Trophoblast cell (in vitro differentiated cells and primary cell): ENCODE data around the gene CCDC187.

Experiments
- DNase-seq, 2 donors: peaks; one replicate each; pipeline ENCODE4 v3.0.0-alpha.2; 2016
- H2AFZ ChIP-seq: 2 replicates; pipeline ENCODE4 v1.6.1; 2013; ENCODE audit warnings: low read length, moderate library complexity, mild to moderate bottlenecking; ENCODE audit not compliant: insufficient read depth, poor library complexity
- H2AK5ac ChIP-seq: 2 replicates; pipeline ENCODE4 v1.6.1; 2013; ENCODE audit warnings: mild to moderate bottlenecking, low read length
- H2BK120ac ChIP-seq: 2 replicates; pipeline ENCODE4 v1.6.1; 2013; ENCODE audit warnings: low read length, mild to moderate bottlenecking, moderate library complexity; ENCODE audit not compliant: insufficient read depth, poor library complexity
- H2BK12ac ChIP-seq: 2 replicates; pipeline ENCODE4 v1.6.1; 2013; ENCODE audit warnings: mild to moderate bottlenecking, low read length, moderate library complexity
- H2BK5ac ChIP-seq: 2 replicates; pipeline ENCODE4 v1.6.1; 2013; ENCODE audit warnings: low read length, low read depth, moderate library complexity, mild to moderate bottlenecking; ENCODE audit not compliant: poor library complexity
- H3K14ac ChIP-seq: 2 replicates; pipeline ENCODE4 v1.6.1; 2013; ENCODE audit warnings: mild to moderate bottlenecking, low read length
- H3K18ac ChIP-seq: 2 replicates; pipeline ENCODE4 v1.6.1; 2013; ENCODE audit warnings: mild to moderate bottlenecking, low read length
- H3K23ac ChIP-seq: 2 replicates; pipeline ENCODE4 v1.6.1; 2013; ENCODE audit warnings: low read length
- H3K27ac ChIP-seq: 2 replicates; pipeline ENCODE4 v1.5.1; 2013; ENCODE audit warnings: low read depth, mild to moderate bottlenecking, inconsistent platforms, low read length, moderate library complexity
- H3K27me3 ChIP-seq: 2 replicates; pipeline ENCODE4 v1.6.1; 2013; ENCODE audit warnings: inconsistent platforms, mild to moderate bottlenecking, low read length, moderate library complexity; ENCODE audit not compliant: insufficient read depth
- H3K36me3 ChIP-seq, 2 experiments: 1 replicate in 1 of 2; 2 replicates in 1 of 2; pipeline ENCODE4 v1.6.1; 2013; ENCODE audit warnings: low read length in 2 of 2, mild to moderate bottlenecking in 2 of 2, moderate library complexity in 1 of 2; ENCODE audit not compliant: insufficient read depth in 2 of 2, control insufficient read depth in 1 of 2
- H3K4ac ChIP-seq: 2 replicates; pipeline ENCODE4 v1.6.1; 2013; ENCODE audit warnings: low read depth, mild to moderate bottlenecking, low read length, moderate library complexity
- H3K4me1 ChIP-seq, 2 experiments: 1 replicate in 1 of 2; 2 replicates in 1 of 2; pipeline ENCODE4 v1.6.1; 2013; ENCODE audit warnings: low read length in 2 of 2, mild to moderate bottlenecking in 2 of 2, moderate library complexity in 1 of 2; ENCODE audit not compliant: insufficient read depth in 2 of 2, control insufficient read depth in 1 of 2
- H3K4me2 ChIP-seq: 2 replicates; pipeline ENCODE4 v1.6.1; 2013; ENCODE audit warnings: inconsistent platforms, mild to moderate bottlenecking, low read length, moderate library complexity
- H3K4me3 ChIP-seq: 2 replicates; pipeline ENCODE4 v1.5.1; 2013; ENCODE audit warnings: mild to moderate bottlenecking, low read depth, low read length, inconsistent platforms
- H3K79me1 ChIP-seq: one replicate; pipeline ENCODE4 v1.6.1; 2013; ENCODE audit warnings: low read length
- H3K79me2 ChIP-seq: 2 replicates; pipeline ENCODE4 v1.6.1; 2013; ENCODE audit warnings: low read length, mild to moderate bottlenecking; ENCODE audit not compliant: control insufficient read depth, insufficient read depth, poor library complexity
- H3K9ac ChIP-seq: 2 replicates; pipeline ENCODE4 v1.6.1; 2013; ENCODE audit warnings: mild to moderate bottlenecking, low read length
- H3K9me3 ChIP-seq: 2 replicates; pipeline ENCODE4 v1.6.1; 2013; ENCODE audit warnings: low read depth, mild to moderate bottlenecking, control low read depth, inconsistent platforms, low read length; ENCODE audit not compliant: insufficient read depth
- H4K12ac ChIP-seq: 2 replicates; pipeline ENCODE4 v1.6.1; 2013; ENCODE audit warnings: low read depth, mild to moderate bottlenecking, low read length, moderate library complexity
- H4K8ac ChIP-seq: 2 replicates; pipeline ENCODE4 v1.6.1; 2013; ENCODE audit warnings: low read depth, mild to moderate bottlenecking, low read length, moderate library complexity
- H4K91ac ChIP-seq: one replicate; pipeline ENCODE4 v1.6.1; 2013; ENCODE audit warnings: low read depth, mild to moderate bottlenecking, low read length, moderate library complexity
- WGBS: extraction: QIAGEN DNeasy Blood & Tissue Kit; methylation state at CpG from one replicate; pipeline ENCODE4 v1.1.7; 2013; ENCODE audit warnings: missing lambda C conversion rate; ENCODE audit not compliant: insufficient read length, insufficient coverage; ENCODE audit errors: extremely low coverage; 5-methylcytosine and 5-hydroxymethylcytosine counted together

The CCDC187 gene

DNA sequence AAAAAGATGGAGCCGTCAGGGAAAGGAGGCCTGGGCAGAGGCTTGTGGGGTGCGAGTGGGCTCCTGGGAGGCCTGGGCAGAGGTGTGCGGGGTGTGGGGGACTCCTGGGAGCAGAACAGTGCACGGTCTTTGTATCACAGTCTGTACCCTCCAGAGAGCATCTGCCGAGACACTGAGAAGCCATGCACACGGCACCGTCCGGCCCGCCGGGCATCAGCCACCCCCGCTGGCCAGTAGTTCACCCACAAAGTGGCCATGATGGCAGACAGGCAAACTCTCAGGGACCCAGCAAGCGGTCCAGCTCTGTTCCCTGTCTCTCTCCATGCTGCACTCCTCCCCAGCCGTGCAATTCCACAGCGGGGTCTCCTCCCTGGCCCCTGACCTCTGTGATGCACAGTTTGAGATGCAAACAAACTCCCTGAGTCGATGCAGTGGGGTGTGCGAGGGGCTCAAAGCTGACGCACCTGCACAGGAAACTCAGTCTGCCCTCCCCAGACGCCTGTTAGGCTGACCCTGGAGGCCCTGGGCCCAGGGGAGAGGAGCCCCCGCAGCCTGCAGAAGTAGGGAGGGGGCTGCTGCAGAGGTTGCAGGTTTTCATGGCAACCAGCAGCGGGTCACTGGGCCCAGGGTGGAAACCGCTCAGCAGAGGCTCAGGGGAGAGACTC is 14.3 kb upstream of the CCDC187 start:
- peaks cover 16% of the 10 kb centered on the region for H3K9me3 ChIP-seq
- WGBS, result no CpG with 5 or more reads among the region's 21 CpGs
- no peak overlapping the region for H4K12ac ChIP-seq

DNA sequence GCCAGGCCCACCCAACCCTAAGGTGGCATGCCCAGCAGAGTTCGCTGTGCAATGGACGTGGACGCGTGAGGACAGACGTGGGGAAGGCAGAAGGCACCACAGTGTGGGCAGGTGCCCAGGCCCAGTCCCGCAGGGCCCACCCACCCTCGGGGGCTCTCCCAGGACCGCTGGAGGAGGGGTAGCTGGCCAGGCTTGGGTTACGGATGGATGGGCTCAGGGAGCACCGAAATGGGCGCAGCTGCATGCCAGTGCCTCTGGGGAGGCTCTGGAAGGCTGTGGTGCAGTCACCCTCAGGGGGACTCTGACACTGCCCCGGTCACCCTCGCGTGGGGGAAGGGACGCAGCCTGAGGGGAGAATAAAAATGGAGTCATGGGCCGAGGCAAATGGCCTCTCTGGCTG is 13.8 kb upstream of the CCDC187 start:
- no peak overlapping the region for H3K27ac ChIP-seq
- no peak for DNase-seq
- no peak overlapping the region for H3K14ac ChIP-seq
- no peak overlapping the region for H2BK5ac ChIP-seq
- no peak overlapping the region for H2AK5ac ChIP-seq
- no peak overlapping the region for H3K4me2 ChIP-seq
- H3K4ac ChIP-seq, result no peak overlapping the region
- H3K9me3 ChIP-seq, result peaks cover 16% of the 10 kb centered on the region
- H2BK12ac ChIP-seq, result no peak overlapping the region
- H4K12ac ChIP-seq, result no peak overlapping the region
- no CpG with 5 or more reads among the region's 16 CpGs for WGBS
- H4K8ac ChIP-seq, result no peak overlapping the region
- no peaks in the 10 kb centered on the region for H3K27me3 ChIP-seq
- H3K79me2 ChIP-seq, result no peaks in the 10 kb centered on the region
- H3K36me3 ChIP-seq, result no peaks in the 10 kb centered on the region
- H3K4me1 ChIP-seq, result no peaks in the 10 kb centered on the region
- H2BK120ac ChIP-seq, result no peak overlapping the region
- no peak overlapping the region for H3K9ac ChIP-seq
- no peak overlapping the region for H3K4me3 ChIP-seq
- H3K79me1 ChIP-seq, result peaks cover 1% of the 10 kb centered on the region
- no peak overlapping the region for H3K23ac ChIP-seq
- no peak overlapping the region for H2AFZ ChIP-seq
- H4K91ac ChIP-seq, result no peak overlapping the region
- H3K18ac ChIP-seq, result no peak overlapping the region

More for the DNA sequence above, 14.3 kb upstream of the CCDC187 start:
- Histone ChIP-seq H3K23ac (no peak overlapping the region), H3K4me1 (no peaks in the 10 kb centered on the region), H4K91ac (no peak overlapping the region), H2BK12ac (no peak overlapping the region), H2BK5ac (no peak overlapping the region), H3K18ac (no peak overlapping the region), H2BK120ac (no peak overlapping the region), H3K79me1 (peaks cover 1% of the 10 kb centered on the region), H3K14ac (no peak overlapping the region), H3K9ac (no peak overlapping the region), H3K27ac (no peak overlapping the region), H2AK5ac (no peak overlapping the region), H4K8ac (no peak overlapping the region), H3K4me3 (no peak overlapping the region), H3K4ac (no peak overlapping the region), H3K36me3 (no peaks in the 10 kb centered on the region), H2AFZ (no peak overlapping the region), H3K27me3 (no peaks in the 10 kb centered on the region), H3K4me2 (no peak overlapping the region), H3K79me2 (no peaks in the 10 kb centered on the region)
- DNase-seq, result no peak

- H4K12ac ChIP-seq, result no peak overlapping the region
- H2BK5ac ChIP-seq, result no peak overlapping the region
- no peak overlapping the region for H2BK120ac ChIP-seq
- H2BK12ac ChIP-seq, result no peak overlapping the region
- H2AK5ac ChIP-seq, result no peak overlapping the region
- peaks cover 1% of the 10 kb centered on the region for H3K79me1 ChIP-seq
- H3K9ac ChIP-seq, result no peak overlapping the region
- H3K4me1 ChIP-seq, result no peaks in the 10 kb centered on the region
- no peak overlapping the region for H3K4me2 ChIP-seq
- no peak for DNase-seq
- H4K91ac ChIP-seq, result no peak overlapping the region
- no peak overlapping the region for H3K4me3 ChIP-seq
- no peak overlapping the region for H2AFZ ChIP-seq
- H3K18ac ChIP-seq, result no peak overlapping the region
- H3K14ac ChIP-seq, result no peak overlapping the region
- no peak overlapping the region for H3K27ac ChIP-seq
- H3K79me2 ChIP-seq, result no peaks in the 10 kb centered on the region
- no peaks in the 10 kb centered on the region for H3K36me3 ChIP-seq
- WGBS, result no CpG with 5 or more reads among the region's 13 CpGs
- H3K23ac ChIP-seq, result no peak overlapping the region
- H3K9me3 ChIP-seq, result peaks cover 16% of the 10 kb centered on the region
- H3K4ac ChIP-seq, result no peak overlapping the region
- H4K8ac ChIP-seq, result no peak overlapping the region
- H3K27me3 ChIP-seq, result no peaks in the 10 kb centered on the region
Measured at GRCh38 chr9:136316896-136317676, 13.2 kb upstream of the CCDC187 start.

DNA sequence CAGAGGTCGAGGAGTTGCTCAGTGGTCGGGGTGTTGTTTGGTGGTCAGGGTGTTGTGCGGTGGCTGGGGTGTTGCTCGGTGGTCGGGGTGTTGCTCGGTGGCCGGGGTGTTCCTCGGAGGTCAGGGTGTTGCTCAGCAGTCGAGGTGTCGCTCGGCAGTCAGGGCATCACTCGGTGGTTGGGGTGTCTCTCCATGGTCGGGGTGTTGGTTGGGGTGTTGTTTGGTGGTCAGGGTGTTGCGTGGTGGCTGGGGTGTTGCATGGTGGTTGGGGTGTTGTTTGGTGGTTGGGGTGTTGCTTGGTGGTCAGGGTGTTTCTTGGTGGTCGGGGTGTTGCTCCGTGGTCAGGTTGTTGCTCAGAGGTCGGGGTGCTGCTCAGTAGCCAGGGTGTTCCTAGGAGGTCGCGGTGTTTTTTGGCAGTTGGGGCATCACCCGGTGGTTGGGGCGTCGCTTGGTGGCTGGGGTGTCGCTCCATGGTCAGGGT is 12.4 kb upstream of the CCDC187 start:
- Histone ChIP-seq H3K4me3 (no peak overlapping the region), H3K27me3 (no peaks in the 10 kb centered on the region), H2AFZ (no peak overlapping the region), H3K79me1 (no peaks in the 10 kb centered on the region), H3K27ac (no peak overlapping the region), H4K8ac (no peak overlapping the region), H3K9me3 (peaks cover 15% of the 10 kb centered on the region), H3K79me2 (no peaks in the 10 kb centered on the region), H3K14ac (no peak overlapping the region), H3K36me3 (no peaks in the 10 kb centered on the region), H3K23ac (no peak overlapping the region), H3K4ac (no peak overlapping the region), H4K12ac (no peak overlapping the region), H2AK5ac (no peak overlapping the region), H4K91ac (no peak overlapping the region), H2BK5ac (no peak overlapping the region), H3K4me2 (no peak overlapping the region), H3K9ac (no peak overlapping the region), H3K18ac (no peak overlapping the region), H2BK120ac (no peak overlapping the region), H3K4me1 (no peaks in the 10 kb centered on the region), H2BK12ac (no peak overlapping the region)
- no peak for DNase-seq
- WGBS, result no CpG with 5 or more reads among the region's 23 CpGs
